CD14-positive monocyte (primary cell): ENCODE measurements around the gene PSG5. TPM values are rescaled to one million over a fixed set of nuclear protein-coding genes. Genes with fewer than 3 reads are reported as not detected.
"Not testable (repeated sequence)": the region's sequence is repeated elsewhere in the genome, so short reads cannot be mapped to it uniquely, and the experiment has no call there.

Experiments
- DNase-seq, 3 donors: peaks; one replicate each; pipeline ENCODE4 v3.0.0-alpha.2; 2011 to 2022
- H2AFZ ChIP-seq: 2 replicates; pipeline ENCODE4 v1.6.0; 2012; ENCODE audit warnings: mild to moderate bottlenecking, low read depth, low read length, inconsistent platforms; ENCODE audit not compliant: insufficient read depth, poor library complexity, severe bottlenecking
- H3K27ac ChIP-seq, 2 donors: 1 replicate in 1 of 2; 2 replicates in 1 of 2; pipeline ENCODE4 v1.5.1; 2012 to 2013; ENCODE audit warnings: low read length in 2 of 2, control low read depth in 1 of 2, inconsistent platforms in 1 of 2, low read depth in 1 of 2, mild to moderate bottlenecking in 1 of 2
- H3K27me3 ChIP-seq, 2 donors: one replicate each; pipeline versions ENCODE4 v1.6.0 to v1.6.1; 2011 to 2013; ENCODE audit warnings: low read length in 2 of 2; ENCODE audit not compliant: control insufficient read depth in 2 of 2, insufficient read depth in 2 of 2
- H3K36me3 ChIP-seq, 2 donors: replicated peaks in 1 of 2; 1 replicate in 1 of 2; 2 replicates in 1 of 2; pipeline versions ENCODE4 v1.5.1 to v1.6.1; 2012 to 2013; ENCODE audit warnings: low read length in 2 of 2, control low read depth in 1 of 2, inconsistent platforms in 1 of 2, mild to moderate bottlenecking in 1 of 2; ENCODE audit not compliant: insufficient read depth in 2 of 2, control insufficient read depth in 1 of 2
- H3K4me1 ChIP-seq, 2 donors: 1 replicate in 1 of 2; 2 replicates in 1 of 2; pipeline versions ENCODE4 v1.5.1 to v1.6.1; 2012 to 2013; ENCODE audit warnings: low read length in 2 of 2, control low read depth in 1 of 2, inconsistent platforms in 1 of 2, mild to moderate bottlenecking in 1 of 2, moderate library complexity in 1 of 2; ENCODE audit not compliant: insufficient read depth in 2 of 2, control insufficient read depth in 1 of 2
- H3K4me2 ChIP-seq: replicated peaks from 2 replicates; pipeline ENCODE3; 2012; ENCODE audit warnings: low read length, moderate library complexity, mild to moderate bottlenecking; ENCODE audit not compliant: poor library complexity, severe bottlenecking; ENCODE audit errors: extremely low read depth
- H3K4me3 ChIP-seq, 3 experiments: fragments of 200-600 bp in 1 of 3; sonication (generic) in 1 of 3; replicated peaks in 1 of 3; 1 replicate in 2 of 3; 2 replicates in 1 of 3; pipeline ENCODE4 v1.5.1; 2011 to 2013; ENCODE audit warnings: low read length in 3 of 3, mild to moderate bottlenecking in 3 of 3, control low read depth in 2 of 3, low read depth in 2 of 3, inconsistent platforms in 1 of 3, moderate library complexity in 1 of 3
- H3K79me2 ChIP-seq: 2 replicates; pipeline ENCODE4 v1.6.0; 2012; ENCODE audit warnings: mild to moderate bottlenecking, control low read depth, inconsistent platforms, low read length, moderate library complexity; ENCODE audit not compliant: insufficient read depth
- H3K9ac ChIP-seq: 2 replicates; pipeline ENCODE4 v1.6.0; 2017; ENCODE audit warnings: low read length, mild to moderate bottlenecking; ENCODE audit not compliant: insufficient read depth, poor library complexity, severe bottlenecking
- H3K9me3 ChIP-seq, 2 donors: replicated peaks in 1 of 2; 1 replicate in 1 of 2; 2 replicates in 1 of 2; pipeline versions ENCODE4 v1.5.1 to v1.6.1; 2012 to 2013; ENCODE audit warnings: low read length in 2 of 2, control low read depth in 1 of 2; ENCODE audit not compliant: control insufficient read depth in 1 of 2, insufficient read depth in 1 of 2
- H4K20me1 ChIP-seq: 2 replicates; pipeline ENCODE4 v1.6.0; 2012; ENCODE audit warnings: mild to moderate bottlenecking, low read length, control low read depth, moderate library complexity; ENCODE audit not compliant: insufficient read depth
- H3K27ac Mint-ChIP-seq, 7 donors: one replicate each; pipeline ENCODE4 v1.8.0; 2020; ENCODE audit warnings: mild to moderate bottlenecking in 7 of 7, mixed read lengths in 7 of 7, moderate library complexity in 6 of 7, inconsistent platforms in 2 of 7
- H3K27me3 Mint-ChIP-seq, 3 donors: one replicate each; pipeline ENCODE4 v1.8.0; 2021 to 2022; ENCODE audit warnings: low read depth in 3 of 3, mild to moderate bottlenecking in 3 of 3, mixed read lengths in 3 of 3, moderate library complexity in 3 of 3, inconsistent platforms in 1 of 3
- H3K36me3 Mint-ChIP-seq, 2 donors: one replicate each; pipeline ENCODE4 v1.8.0; 2020; ENCODE audit warnings: mixed read lengths in 2 of 2, inconsistent platforms in 1 of 2, mild to moderate bottlenecking in 1 of 2
- H3K4me1 Mint-ChIP-seq: one replicate; pipeline ENCODE4 v1.8.0; 2020; ENCODE audit warnings: mild to moderate bottlenecking, mixed read lengths
- H3K4me3 Mint-ChIP-seq, 2 donors: one replicate each; pipeline ENCODE4 v1.8.0; 2020; ENCODE audit warnings: mild to moderate bottlenecking in 2 of 2, mixed read lengths in 2 of 2, moderate library complexity in 1 of 2
- H3K9me3 Mint-ChIP-seq, 7 donors: one replicate each; pipeline ENCODE4 v1.8.0; 2020 to 2022; ENCODE audit warnings: mixed read lengths in 7 of 7, mild to moderate bottlenecking in 6 of 7, moderate library complexity in 6 of 7, inconsistent platforms in 2 of 7
- WGBS: methylation state at CpG from one replicate; pipeline ENCODE4 v1.1.5; 2013; ENCODE audit warnings: missing lambda C conversion rate; ENCODE audit not compliant: insufficient coverage; 5-methylcytosine and 5-hydroxymethylcytosine counted together
- intact Hi-C, 2 donors: fragments of 100-400 bp; cut with micrococcal nuclease; formaldehyde crosslinking; loops; one replicate each; pipeline versions ENCODE4 v1.15.0 to v1.15.1; 2023
- polyA plus RNA-seq, 3 donors: library from polyadenylated mRNA; depleted of rRNA in 1 of 3; unstranded in 2 of 3; stranded (reverse) in 1 of 3; fragments of 300-500 nt in 2 of 3; fragments of >200 nt in 1 of 3; fragmentation: Illumina TruSeq in 2 of 3; gene quantifications; 1 replicate in 2 of 3; 2 replicates in 1 of 3; pipeline ENCODE4 v1.2.3, GENCODE V29; 2012 to 2021
- TF ChIP-seq, protein P1 (sequence below): fragments of 200-600 bp; IDR thresholded peaks from one replicate; pipeline ENCODE4 v1.8.0; 2022; ENCODE audit warnings: antibody characterized with exemption, mild to moderate bottlenecking

Gene PSG5
- polyA plus RNA-seq, 3 donors, result not detected

DNA sequence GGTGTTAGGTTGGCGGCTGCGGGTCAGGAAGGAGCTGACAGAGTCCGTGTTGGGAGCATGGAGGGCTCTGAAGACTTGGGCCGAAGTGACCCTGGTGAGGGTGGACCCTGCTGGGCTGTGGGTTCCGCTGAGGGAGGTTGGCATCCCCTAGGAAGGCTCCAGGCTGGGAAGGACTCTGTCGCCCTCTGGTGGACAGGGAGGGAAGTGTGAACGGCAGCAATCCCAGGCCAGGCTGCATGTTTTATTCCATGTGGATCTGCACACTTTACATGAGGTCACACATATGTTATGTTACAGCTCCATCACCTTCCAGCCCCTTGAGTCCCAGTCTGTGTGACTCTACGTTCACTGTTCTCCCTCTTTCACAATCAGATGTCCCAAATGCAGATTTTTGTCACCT lies 20.8 kb upstream of the PSG5 start:
- TF ChIP-seq, protein P1, sequence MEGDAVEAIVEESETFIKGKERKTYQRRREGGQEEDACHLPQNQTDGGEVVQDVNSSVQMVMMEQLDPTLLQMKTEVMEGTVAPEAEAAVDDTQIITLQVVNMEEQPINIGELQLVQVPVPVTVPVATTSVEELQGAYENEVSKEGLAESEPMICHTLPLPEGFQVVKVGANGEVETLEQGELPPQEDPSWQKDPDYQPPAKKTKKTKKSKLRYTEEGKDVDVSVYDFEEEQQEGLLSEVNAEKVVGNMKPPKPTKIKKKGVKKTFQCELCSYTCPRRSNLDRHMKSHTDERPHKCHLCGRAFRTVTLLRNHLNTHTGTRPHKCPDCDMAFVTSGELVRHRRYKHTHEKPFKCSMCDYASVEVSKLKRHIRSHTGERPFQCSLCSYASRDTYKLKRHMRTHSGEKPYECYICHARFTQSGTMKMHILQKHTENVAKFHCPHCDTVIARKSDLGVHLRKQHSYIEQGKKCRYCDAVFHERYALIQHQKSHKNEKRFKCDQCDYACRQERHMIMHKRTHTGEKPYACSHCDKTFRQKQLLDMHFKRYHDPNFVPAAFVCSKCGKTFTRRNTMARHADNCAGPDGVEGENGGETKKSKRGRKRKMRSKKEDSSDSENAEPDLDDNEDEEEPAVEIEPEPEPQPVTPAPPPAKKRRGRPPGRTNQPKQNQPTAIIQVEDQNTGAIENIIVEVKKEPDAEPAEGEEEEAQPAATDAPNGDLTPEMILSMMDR, result peak; percentile 78
- H3K9me3 Mint-ChIP-seq, H3K9me3 ChIP-seq, DNase-seq, H3K4me3 Mint-ChIP-seq, H3K27me3 Mint-ChIP-seq, H3K4me1 ChIP-seq, H3K36me3 Mint-ChIP-seq, H3K27ac ChIP-seq, H3K9ac ChIP-seq, H3K4me2 ChIP-seq, H3K27me3 ChIP-seq, H3K27ac Mint-ChIP-seq, H3K79me2 ChIP-seq, H3K36me3 ChIP-seq, H3K4me3 ChIP-seq, intact Hi-C loops, H2AFZ ChIP-seq, H4K20me1 ChIP-seq: not testable (repeated sequence)
- WGBS, result 73% methylated on average over 5 of the region's 8 CpGs
- peaks cover 13% of the 10 kb centered on the region for H3K4me1 Mint-ChIP-seq

DNA sequence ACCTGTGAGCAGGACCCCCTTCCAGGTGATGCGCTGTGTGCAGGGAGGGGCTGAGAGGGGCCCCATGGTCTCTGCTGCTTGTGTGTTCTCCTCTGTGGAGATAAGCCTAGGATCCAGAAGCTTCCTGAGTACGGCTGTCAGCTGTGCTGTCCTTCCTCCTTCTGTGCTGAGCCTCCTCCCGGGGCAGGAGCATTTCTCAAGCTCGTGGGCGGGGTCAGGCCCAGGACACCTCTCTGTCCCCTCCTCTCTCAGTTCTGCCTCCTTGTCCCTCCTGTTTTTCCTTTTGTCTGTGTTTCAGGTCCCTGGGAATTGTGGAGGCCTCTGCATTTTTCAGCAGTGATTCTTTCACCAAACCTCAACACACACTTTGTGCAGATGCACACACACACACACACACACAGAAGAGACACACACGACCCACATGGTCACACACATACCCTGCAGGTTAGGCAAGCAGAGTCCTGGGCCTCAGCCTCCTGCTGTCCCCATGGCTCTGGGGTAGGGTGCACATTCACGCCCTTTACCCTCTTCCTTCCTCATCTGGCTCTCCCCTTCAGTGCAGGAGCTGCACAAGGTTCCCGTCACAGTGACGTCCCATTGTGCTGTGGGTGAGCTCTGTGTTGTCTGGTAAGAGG lies 19.3 kb upstream of the PSG5 start, which contains the start of gene PSG4:
Gene PSG4, minus strand, starts transcription at position 168 of the 635 bp plus-strand sequence. Its CDS starts 102 bp downstream, at position 66.
- H3K27me3 ChIP-seq, H3K9ac ChIP-seq, H4K20me1 ChIP-seq, intact Hi-C loops, H3K27me3 Mint-ChIP-seq, DNase-seq, H3K4me2 ChIP-seq, H3K4me3 ChIP-seq, H3K4me1 ChIP-seq, H3K9me3 Mint-ChIP-seq, H2AFZ ChIP-seq, H3K27ac ChIP-seq, H3K36me3 Mint-ChIP-seq, H3K9me3 ChIP-seq, H3K36me3 ChIP-seq, H3K79me2 ChIP-seq: not testable (repeated sequence)
- Mint-ChIP-seq H3K27ac (peak within 1 kb of the TSS in 1 of 7 donors; percentile 72), H3K4me3 (peak within 1 kb of the TSS in 1 of 2 donors; percentile 20), H3K4me1 (peaks cover 13% of the 10 kb centered on the region)
- 14% methylated on average over 5 of the region's 9 CpGs for WGBS

DNA sequence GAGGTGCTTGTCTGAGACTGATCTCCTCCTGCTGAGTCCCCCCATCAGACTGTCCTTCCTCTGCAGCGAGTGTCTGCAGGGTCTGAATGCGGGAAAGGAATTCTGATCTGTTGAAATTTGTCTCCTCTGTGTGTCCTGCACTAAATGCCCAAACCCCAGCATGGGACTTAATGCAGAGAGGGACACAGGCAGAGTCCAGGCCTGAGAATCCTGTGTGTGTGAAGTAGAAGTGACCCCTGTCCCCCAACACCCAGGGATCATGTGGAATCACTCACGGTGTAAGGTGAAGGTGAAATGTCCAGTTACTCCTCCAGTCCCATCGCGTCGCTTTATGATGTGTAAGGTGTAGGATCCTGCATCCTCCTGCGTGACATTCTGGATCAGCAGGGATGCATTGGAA lies 17.3 kb upstream of the PSG5 start:
- DNase-seq, result not testable (repeated sequence)

DNA sequence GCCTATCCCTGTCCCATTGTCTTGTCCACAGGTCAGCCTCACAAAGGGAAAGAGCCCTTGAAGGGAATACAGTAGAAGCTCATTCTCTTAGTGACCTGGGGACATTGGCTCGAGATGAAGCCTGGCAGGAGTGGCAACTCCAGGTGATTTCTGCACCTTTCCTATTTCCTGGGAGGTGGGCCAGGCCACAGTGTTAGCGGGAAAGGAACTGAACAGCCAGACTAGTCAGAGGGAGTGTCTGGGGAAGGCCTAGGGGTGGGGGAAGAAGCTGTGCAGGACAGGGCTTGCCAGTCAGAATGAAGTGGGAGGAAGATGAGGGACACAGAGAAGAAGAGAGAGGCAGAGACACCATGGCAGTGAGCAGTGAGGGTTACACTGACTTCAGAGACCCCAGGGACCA lies 15.6 kb upstream of the PSG5 start:
- H3K4me3 ChIP-seq, H3K79me2 ChIP-seq, intact Hi-C loops, H3K4me2 ChIP-seq, H4K20me1 ChIP-seq, H3K27me3 ChIP-seq, H3K27ac Mint-ChIP-seq, H3K4me1 ChIP-seq, H3K36me3 ChIP-seq, H3K9me3 ChIP-seq, H3K9me3 Mint-ChIP-seq, H2AFZ ChIP-seq, H3K36me3 Mint-ChIP-seq, H3K27me3 Mint-ChIP-seq, H3K9ac ChIP-seq, H3K27ac ChIP-seq, DNase-seq, H3K4me3 Mint-ChIP-seq: not testable (repeated sequence)
- WGBS, result 83% methylated on average over 1 of the region's 2 CpGs
- peaks cover 13% of the 10 kb centered on the region for H3K4me1 Mint-ChIP-seq

More for the DNA sequence above, 17.3 kb upstream of the PSG5 start:
- H3K27me3 ChIP-seq, H3K27ac ChIP-seq, H3K36me3 Mint-ChIP-seq, H3K4me1 ChIP-seq, H3K4me3 ChIP-seq, intact Hi-C loops, H3K36me3 ChIP-seq, H3K9me3 Mint-ChIP-seq, H4K20me1 ChIP-seq, H3K4me3 Mint-ChIP-seq, H3K4me2 ChIP-seq, H3K9me3 ChIP-seq, H3K27me3 Mint-ChIP-seq, H3K9ac ChIP-seq, H2AFZ ChIP-seq, H3K79me2 ChIP-seq: not testable (repeated sequence)
- no CpG with 5 or more reads among the region's 7 CpGs for WGBS
- peaks cover 13% of the 10 kb centered on the region for H3K4me1 Mint-ChIP-seq
- peak overlapping the region in 1 of 7 donors; percentile 9 for H3K27ac Mint-ChIP-seq
